Endothelial cell (in vitro differentiated cells): ENCODE data around the gene SLFN11. TPM values are rescaled to one million over a fixed set of nuclear protein-coding genes. Genes with fewer than 3 reads are reported as not detected.

Experiments
- DNase-seq: peaks from one replicate; pipeline ENCODE4 v3.0.0; 2021; ENCODE audit warnings: low spot score
- H3K27ac Mint-ChIP-seq: one replicate; pipeline ENCODE4 v1.8.0; 2021; ENCODE audit warnings: mixed read lengths, inconsistent platforms; ENCODE audit not compliant: unreplicated experiment
- H3K27me3 Mint-ChIP-seq: one replicate; pipeline ENCODE4 v1.8.0; 2021; ENCODE audit warnings: mild to moderate bottlenecking, moderate library complexity, mixed read lengths, inconsistent platforms; ENCODE audit not compliant: unreplicated experiment
- H3K36me3 Mint-ChIP-seq: one replicate; pipeline ENCODE4 v1.8.0; 2021; ENCODE audit warnings: mild to moderate bottlenecking, low read depth, mixed read lengths, inconsistent platforms; ENCODE audit not compliant: unreplicated experiment
- H3K4me1 Mint-ChIP-seq: one replicate; pipeline ENCODE4 v1.8.0; 2021; ENCODE audit warnings: mild to moderate bottlenecking, mixed read lengths, inconsistent platforms; ENCODE audit not compliant: unreplicated experiment
- H3K4me3 Mint-ChIP-seq: one replicate; pipeline ENCODE4 v1.8.0; 2021; ENCODE audit warnings: mild to moderate bottlenecking, mixed read lengths, inconsistent platforms; ENCODE audit not compliant: unreplicated experiment
- H3K9me3 Mint-ChIP-seq: one replicate; pipeline ENCODE4 v1.8.0; 2021; ENCODE audit warnings: mixed read lengths, inconsistent platforms; ENCODE audit not compliant: unreplicated experiment
- CTCF ChIP-seq: fragments of 200-600 bp; sonication (generic); IDR thresholded peaks from one replicate; pipeline ENCODE4 v1.5.0; 2021; ENCODE audit warnings: antibody characterized with exemption; ENCODE audit not compliant: unreplicated experiment
- total RNA-seq: library from RNA; stranded (reverse); fragmentation: NEBNext Ultra II Directional; extraction: Animal tissue kit (Norgen Biotek cat#: 25700); gene quantifications from one replicate; pipeline ENCODE4 v1.2.1, GENCODE V29; 2021; ENCODE audit not compliant: unreplicated experiment

SLFN11 gene
- total RNA-seq, 1 donor from 2014 or later, result 0.26 TPM

GRCh38 chr17:35372846-35373533, 431 bp downstream of the SLFN11 start:
- no peaks in the 10 kb centered on the region for H3K9me3 Mint-ChIP-seq
- no peak for TF ChIP-seq CTCF
- H3K4me3 Mint-ChIP-seq, result no peak overlapping the region
- H3K4me1 Mint-ChIP-seq, result peaks cover 5% of the 10 kb centered on the region
- no peak for DNase-seq
- H3K36me3 Mint-ChIP-seq, result no peaks in the 10 kb centered on the region
- H3K27me3 Mint-ChIP-seq, result no peaks in the 10 kb centered on the region
- no peak overlapping the region for H3K27ac Mint-ChIP-seq

- Mint-ChIP-seq H3K27ac (no peak overlapping the region), H3K4me3 (no peak overlapping the region), H3K27me3 (no peaks in the 10 kb centered on the region), H3K9me3 (no peaks in the 10 kb centered on the region), H3K36me3 (no peaks in the 10 kb centered on the region), H3K4me1 (peaks cover 5% of the 10 kb centered on the region)
- TF ChIP-seq CTCF, result no peak
- DNase-seq, result no peak
Measured at GRCh38 chr17:35371934-35372333, 1.5 kb downstream of the SLFN11 start.

GRCh38 chr17:35368081-35368830, 5.2 kb downstream of the SLFN11 start:
- Mint-ChIP-seq H3K36me3 (no peaks in the 10 kb centered on the region), H3K27ac (no peak overlapping the region), H3K4me1 (no peaks in the 10 kb centered on the region), H3K27me3 (no peaks in the 10 kb centered on the region), H3K4me3 (no peak overlapping the region), H3K9me3 (no peaks in the 10 kb centered on the region)
- TF ChIP-seq CTCF, result no peak
- no peak for DNase-seq

GRCh38 chr17:35361027-35361426, 12.4 kb downstream of the SLFN11 start:
- TF ChIP-seq CTCF, result no peak
- no peak overlapping the region for H3K27ac Mint-ChIP-seq
- DNase-seq, result no peak
- no peaks in the 10 kb centered on the region for H3K4me1 Mint-ChIP-seq
- H3K9me3 Mint-ChIP-seq, result no peaks in the 10 kb centered on the region
- H3K36me3 Mint-ChIP-seq, result no peaks in the 10 kb centered on the region
- no peak overlapping the region for H3K4me3 Mint-ChIP-seq
- H3K27me3 Mint-ChIP-seq, result peaks cover 3% of the 10 kb centered on the region

GRCh38 chr17:35359398-35359797, 14.0 kb downstream of the SLFN11 start:
- Mint-ChIP-seq H3K4me1 (no peaks in the 10 kb centered on the region), H3K27ac (no peak overlapping the region), H3K36me3 (no peaks in the 10 kb centered on the region), H3K27me3 (peaks cover 3% of the 10 kb centered on the region), H3K4me3 (no peak overlapping the region), H3K9me3 (no peaks in the 10 kb centered on the region)
- TF ChIP-seq CTCF, result no peak
- no peak for DNase-seq
